A549 (cell line): ENCODE results near the gene RPS6KA2.

Experiments
- REST ChIP-seq: fragments of 200-600 bp; sonication (generic); IDR thresholded peaks from 2 replicates; pipeline ENCODE4 v1.6.1; 2016; ENCODE audit warnings: antibody characterized with exemption, mild to moderate bottlenecking, moderate library complexity
- TF ChIP-seq, protein P1 (sequence below): fragments of >200 bp; sonication (Bioruptor Twin); formaldehyde crosslinking; IDR thresholded peaks from 3 replicates; pipeline ENCODE4 v1.6.1; 2016

DNA sequence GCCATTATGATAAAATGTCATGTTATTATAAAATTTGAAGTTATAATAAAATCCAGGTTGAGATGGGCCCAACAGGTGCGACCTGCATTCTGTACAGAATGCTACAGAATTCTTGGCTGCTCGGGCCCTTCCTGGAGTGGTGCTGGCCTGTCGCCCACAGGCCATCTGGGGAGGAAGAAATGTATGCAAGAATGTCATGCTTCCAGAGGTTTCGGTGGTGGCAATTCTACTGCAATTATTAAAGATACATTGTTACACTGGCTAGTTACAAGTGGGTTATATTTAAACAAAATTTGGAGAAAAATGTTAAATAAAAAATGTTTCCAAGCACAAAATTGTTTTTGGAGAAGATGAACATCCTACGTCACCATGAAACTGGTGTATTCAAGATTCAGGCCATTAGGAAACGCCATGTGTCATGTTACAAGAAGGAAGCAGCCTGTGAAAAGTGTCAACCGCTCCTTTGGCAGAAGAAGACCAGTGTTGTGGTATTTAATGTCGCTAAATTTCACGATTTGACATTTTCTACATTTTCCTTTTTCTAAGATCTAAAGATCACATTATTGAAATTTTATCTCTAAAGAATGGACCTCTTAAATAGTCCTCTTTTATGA, 47.7 kb downstream of the RPS6KA2 start:
- TF ChIP-seq, protein P1, sequence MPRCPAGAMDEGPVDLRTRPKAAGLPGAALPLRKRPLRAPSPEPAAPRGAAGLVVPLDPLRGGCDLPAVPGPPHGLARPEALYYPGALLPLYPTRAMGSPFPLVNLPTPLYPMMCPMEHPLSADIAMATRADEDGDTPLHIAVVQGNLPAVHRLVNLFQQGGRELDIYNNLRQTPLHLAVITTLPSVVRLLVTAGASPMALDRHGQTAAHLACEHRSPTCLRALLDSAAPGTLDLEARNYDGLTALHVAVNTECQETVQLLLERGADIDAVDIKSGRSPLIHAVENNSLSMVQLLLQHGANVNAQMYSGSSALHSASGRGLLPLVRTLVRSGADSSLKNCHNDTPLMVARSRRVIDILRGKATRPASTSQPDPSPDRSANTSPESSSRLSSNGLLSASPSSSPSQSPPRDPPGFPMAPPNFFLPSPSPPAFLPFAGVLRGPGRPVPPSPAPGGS, result no peak
- no peak for TF ChIP-seq REST
